Smooth muscle cell of the brain vasculature (primary cell): ENCODE measurements around the gene BMP6.
"Not testable (repeated sequence)": the region's sequence is repeated elsewhere in the genome, so short reads cannot be mapped to it uniquely, and the experiment has no call there.

ENCODE experiments used
- DNase-seq: peaks from one replicate; pipeline ENCODE4 v3.0.0-alpha.2; 2012; ENCODE audit warnings: low read depth, low spot score

BMP6 gene

DNA sequence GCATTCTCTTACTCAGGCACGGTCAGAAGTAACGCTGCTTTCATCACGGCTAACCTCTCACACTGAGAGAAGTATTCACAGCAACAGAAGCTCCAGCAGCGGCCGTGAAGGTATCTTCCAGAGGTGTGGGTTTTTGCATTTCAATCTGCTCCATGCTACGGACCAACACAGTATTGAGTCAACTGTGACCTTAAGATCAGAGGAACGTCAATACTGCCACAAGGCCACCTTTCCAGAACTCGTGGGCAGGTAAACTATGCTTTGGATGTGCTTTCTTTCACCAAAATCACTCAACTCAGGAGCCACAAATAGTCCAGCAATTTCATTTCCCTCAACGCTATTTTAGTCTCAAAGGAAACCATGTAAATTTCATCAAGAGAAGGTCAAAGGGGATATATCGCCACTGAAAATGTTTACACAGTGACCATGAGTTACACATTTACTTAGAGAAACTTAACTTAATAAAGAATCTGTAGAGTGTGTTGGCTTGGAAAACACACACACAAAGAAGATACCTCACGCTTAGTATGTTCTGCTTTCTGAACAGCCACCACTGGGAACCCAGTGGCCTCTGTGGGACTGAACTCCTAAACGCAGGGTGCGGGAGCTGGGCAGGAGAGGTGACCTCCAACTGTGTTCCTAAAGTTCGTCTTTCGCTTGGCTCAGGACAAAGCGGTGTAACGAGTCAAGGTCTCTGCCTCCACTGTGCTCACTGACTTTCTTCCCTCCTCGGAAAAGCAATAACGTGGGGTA lies 156.8 kb downstream of the BMP6 start:
- DNase-seq: no peak

DNA sequence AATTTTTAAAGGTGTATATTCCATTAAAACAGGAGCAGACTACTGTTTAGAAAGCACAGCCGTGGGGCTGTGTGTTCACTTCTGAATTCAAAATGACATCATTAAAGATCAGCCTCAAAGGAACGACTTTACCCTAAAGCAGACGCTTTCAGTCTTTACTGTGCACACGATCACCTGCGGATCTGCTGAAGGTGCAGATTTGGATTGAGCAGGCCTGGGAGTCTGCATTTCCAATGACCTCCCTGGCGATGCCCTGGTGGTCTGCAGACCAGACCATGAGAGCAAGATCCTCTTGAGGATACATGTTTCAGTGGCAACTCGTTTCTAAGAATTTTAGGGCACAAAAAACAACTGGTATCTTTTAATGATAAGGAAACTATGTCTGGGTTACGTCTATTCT lies 157.5 kb downstream of the BMP6 start:
- no peak for DNase-seq

DNA sequence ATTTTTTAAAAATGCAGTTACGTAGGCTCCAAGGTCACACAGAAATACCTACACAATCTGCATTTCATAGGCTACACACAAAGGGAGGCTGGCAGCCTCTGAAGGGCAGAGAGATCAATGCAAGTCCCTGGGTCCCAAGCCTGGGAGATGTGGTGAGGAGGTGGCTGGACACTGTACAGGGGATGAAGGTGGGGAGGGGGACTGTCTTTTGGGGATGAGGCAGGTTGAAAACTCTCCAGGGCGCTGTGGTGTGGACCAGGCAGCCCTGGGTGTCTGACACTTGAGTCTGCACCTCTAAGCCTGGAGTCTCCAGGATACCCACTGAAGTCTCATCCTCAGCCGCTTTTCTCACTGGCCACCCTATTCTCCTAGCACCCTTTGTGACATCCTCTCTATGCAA lies 160.2 kb downstream of the BMP6 start:
- DNase-seq: no peak

DNA sequence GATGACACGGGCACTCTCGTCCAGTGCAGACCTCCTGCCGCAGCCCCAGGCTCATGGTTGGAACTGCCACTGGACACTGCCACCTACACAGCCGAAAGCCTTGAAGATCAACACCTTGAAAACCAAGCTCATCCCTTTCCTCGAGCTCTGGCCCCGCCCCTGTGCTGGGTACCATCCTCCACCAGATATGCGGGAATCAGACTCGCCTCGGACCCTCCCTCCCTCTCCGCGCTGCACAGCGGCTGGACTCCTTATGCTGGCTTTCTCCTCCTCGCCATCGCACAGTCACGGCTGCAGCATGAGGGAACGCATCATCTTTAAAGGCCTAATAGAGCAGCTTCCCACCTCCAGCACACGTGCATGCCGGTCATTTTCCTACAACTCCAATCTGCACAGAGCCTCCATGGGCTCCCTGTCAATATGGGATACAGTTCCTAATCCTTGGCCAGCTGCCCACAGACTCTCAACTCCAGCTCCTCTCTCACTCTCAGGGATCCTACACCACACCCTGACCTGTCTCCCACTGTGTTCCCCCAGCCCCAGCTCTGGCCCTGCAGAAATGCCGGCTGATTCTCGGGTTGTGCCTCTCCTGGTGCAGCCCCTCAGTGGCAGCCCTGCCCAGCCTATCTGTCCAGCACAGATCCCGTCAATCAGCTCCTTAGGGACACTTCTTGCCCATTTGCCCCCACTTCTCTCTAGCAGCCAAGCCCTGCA lies 161.5 kb downstream of the BMP6 start:
- DNase-seq: no peak

DNA sequence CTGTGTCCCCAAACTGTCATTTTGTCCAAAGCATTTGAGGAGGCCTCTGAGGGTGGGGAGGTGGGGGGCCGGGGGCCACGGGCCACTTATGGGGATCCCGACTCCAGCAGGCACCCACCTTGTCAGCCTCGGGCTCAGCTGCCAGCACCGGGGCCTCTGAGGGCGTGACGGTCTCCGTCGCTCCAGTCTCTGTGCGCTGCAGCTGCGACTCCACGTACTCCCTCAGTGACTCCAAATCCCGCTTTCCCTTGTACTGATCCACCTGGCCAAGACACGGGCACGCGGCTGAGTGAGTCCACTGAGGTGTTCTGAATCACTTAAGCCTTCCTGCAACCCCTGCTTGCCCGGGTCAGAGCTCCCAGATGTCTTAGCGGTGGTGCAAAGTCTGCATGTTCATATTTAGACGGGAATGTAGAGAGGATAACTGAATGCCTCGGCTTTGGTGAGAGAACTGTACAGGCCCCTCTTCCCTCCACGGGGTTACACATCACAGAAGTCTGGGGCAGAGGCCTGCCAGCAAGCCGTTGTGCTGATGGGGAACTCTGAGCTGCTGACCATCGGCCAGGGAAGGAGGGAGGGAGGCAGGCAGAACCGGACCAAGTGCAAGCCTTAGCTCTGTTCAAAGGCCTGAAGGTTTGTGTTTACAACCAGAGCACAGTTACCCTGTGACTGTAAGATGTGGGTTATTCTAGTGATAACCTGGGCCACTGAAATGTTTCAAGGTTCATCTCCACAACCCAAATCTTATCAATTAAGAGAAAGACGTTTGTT lies 162.9 kb downstream of the BMP6 start:
- DNase-seq: no peak

DNA sequence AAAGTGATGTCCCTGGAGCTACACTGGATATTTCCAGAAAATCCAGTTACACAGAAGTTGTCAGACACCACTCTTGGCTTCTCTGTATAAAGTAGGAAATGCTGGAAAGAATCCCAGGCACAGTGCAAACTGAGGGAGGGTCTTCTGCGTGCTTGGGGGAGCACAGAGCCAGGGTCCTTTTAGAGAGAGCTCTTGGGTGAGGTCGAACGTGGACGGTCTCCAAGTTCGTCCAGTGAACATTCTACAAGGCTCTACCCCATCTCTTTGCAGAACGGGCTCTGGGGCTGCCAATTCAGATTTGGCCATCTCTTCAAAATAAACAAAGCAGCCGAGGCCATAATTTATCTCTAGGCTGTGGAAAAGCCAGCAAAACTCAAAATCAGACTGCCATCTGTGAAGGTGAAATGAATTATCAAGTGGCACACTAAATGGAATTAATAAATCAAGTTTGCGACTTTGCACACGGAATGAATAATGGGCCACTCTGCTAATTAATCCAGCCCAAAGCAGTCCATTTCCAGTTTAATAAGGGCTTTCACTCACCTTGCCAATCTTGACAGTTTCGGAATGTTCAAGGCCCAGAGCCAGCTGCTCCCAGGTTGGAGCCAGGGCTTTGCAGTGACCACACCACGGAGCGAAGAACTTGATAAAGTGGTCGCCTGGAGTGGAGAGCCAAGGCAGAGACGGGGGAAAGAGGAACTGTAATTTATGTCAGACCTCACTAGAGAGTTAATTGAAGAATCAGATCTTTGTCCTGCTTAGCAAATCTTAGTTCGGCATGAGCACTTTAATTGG lies 165.4 kb downstream of the BMP6 start:
- DNase-seq: no peak

DNA sequence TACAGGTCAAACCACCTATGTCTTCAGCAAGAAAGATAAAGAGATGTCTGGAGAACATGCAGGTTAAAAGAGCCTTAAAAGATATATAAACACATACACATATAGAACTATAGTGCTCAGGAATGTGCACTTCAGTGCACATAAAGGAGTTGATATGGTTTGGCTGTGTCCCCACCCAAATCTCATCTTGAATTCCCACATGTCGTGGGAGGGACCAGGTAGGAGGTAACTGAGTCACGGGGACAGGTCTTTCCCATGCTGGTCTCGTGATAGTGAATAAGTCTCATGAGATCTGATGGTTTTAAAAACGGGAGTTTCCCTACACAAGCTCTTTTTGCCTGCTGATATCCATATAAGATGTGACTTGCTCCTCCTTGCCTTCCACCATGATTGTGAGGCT lies 166.5 kb downstream of the BMP6 start:
- DNase-seq: not testable (repeated sequence)

DNA sequence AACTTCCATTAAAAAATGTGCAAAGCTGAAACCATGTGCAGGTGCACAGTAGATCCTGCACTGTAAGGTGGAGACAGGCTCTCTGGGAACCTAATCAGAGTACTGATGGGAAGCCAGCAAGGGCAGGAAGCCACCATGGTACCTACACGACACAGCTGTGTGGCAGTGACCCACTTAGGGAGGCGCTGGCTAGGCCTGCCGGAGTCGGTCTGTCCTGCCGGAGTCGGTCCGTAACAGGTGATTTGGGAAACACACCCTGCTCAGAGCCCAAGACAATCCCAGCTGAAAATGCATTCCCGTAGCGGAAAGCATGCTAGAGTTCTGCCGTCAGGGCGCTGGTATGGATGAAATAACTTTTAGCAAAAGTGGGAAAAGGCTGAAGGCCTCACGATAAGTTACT lies 167.4 kb downstream of the BMP6 start:
- no peak for DNase-seq

DNA sequence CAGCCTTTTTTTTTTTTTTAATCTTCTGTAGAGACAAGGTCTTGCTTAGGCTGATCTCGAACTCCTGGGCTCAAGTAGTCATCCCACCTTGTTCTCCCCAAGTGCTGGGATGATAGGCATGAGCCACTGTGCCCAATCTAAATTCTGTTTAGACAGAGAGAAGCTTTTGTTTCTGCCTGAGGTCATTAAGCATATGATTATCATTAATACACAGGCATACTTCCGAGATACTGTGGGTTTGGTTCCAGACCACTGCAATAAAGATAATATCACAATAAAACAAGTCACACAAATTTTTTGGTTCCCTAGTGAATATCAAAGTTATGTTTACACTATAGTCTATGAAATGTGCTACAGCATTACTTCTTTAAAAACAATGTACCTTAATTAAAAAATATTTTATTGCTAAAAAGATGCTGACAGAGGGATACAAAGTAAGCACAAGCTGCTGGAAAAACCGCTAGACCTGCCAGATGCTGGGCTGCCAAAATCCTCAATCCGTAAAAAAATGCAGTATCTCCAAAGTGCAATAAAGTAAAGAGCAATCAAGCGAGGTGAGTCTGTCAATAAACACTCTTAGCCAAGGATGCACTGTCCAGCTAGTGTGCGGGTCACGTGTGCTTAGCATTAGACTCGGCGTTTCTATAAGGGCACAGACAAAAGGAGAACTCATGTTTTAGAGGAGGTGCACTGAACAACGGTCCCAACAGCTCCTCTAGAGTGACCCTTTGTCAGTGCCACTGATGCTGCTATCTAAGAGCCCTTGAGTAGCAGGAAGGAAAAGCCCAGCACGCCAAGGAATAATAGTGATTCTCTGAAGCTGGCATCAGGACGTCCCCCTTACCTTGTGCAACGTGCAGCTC lies 168.6 kb downstream of the BMP6 start:
- DNase-seq: no peak

DNA sequence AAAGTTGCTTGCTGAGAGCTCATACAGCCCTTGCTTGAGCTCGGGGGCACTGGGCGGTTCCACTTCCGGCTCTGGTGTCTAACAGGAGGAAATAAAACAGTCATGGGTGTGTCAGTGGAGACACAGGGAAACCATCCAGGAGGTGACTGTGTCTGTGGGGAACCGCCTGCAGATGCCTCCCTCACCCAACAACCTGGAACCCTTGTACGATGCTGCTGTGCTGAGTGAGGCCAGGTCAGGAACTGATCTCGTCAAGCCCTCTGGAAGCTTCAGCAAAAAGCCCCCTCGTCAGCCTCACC lies 169.2 kb downstream of the BMP6 start:
- no peak for DNase-seq

DNA sequence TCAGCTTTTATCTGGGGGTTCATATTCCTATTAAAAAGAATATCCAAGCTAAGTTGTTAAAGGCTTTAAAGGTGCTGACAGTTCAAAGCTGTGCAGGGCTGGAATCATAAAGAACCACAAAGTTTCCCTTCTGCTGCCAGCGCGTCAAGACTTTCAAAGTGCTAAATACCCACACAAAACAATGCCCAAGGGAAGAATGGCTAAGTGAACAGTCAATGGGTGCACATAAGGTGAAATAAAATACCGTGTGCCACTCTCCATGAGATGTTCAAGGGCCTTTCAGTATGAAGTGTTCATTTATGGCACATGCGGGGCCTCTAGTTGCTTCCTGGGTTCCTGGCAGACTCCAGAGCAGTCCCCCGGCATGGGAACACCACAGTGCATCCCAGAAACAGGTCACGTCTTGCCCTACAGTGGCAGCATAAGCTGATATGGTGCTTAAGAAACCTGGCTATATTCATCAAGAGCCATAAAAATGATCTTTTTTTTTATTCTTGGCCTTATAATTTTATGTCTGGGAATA lies 170.6 kb downstream of the BMP6 start:
- no peak for DNase-seq

DNA sequence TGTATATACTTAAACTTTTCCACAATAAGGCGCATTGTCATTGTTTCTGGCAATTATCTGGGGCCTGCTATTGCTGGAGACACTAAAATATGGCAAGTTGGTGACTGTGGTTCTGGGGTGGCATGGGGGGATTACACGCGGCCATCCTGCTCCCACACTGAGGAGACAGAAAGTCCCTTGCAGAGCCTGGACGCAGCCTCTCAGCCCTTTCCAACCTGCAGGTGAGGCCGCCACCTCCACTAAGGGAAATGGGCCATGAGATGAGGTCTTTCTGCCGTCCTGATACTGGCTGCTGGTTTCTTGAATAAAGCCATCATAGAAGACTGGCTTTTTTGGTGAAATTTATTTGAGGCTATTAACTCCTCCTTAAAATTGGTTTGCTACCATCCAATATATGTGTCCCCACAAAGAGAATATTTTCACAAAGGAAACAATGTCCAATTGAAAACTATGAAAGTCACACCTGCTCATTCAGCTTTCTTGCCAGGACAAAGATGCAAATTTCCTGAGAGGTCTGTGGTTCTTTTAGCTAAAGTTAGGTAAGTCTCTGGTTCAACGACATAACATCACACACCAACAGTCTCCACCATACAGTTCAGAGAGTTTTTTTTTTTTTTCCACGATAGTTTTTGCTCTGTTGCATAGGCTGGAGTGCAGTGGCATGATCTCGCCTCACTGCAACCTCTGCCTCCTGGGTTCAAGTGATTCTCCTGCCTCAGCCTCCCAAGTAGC lies 171.7 kb downstream of the BMP6 start:
- no peak for DNase-seq

DNA sequence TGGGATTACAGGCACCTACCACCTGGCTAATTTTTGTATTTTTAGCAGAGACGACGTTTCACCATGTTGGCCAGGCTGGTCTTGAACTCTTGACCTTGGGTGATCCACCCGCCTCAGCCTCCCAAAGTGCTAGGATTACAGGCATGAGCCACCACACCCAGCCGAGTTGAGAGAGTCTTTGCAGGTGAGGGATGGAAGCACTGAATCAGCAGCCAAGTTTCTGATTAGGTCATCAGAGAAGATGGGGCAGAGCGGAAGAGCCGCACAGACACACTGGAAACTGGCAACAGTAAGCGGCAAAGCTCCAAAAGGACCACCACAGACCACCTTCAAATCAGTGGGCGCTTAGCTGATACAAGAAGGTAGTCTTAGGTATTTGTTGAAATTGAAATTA lies 172.3 kb downstream of the BMP6 start:
- not testable (repeated sequence) for DNase-seq

DNA sequence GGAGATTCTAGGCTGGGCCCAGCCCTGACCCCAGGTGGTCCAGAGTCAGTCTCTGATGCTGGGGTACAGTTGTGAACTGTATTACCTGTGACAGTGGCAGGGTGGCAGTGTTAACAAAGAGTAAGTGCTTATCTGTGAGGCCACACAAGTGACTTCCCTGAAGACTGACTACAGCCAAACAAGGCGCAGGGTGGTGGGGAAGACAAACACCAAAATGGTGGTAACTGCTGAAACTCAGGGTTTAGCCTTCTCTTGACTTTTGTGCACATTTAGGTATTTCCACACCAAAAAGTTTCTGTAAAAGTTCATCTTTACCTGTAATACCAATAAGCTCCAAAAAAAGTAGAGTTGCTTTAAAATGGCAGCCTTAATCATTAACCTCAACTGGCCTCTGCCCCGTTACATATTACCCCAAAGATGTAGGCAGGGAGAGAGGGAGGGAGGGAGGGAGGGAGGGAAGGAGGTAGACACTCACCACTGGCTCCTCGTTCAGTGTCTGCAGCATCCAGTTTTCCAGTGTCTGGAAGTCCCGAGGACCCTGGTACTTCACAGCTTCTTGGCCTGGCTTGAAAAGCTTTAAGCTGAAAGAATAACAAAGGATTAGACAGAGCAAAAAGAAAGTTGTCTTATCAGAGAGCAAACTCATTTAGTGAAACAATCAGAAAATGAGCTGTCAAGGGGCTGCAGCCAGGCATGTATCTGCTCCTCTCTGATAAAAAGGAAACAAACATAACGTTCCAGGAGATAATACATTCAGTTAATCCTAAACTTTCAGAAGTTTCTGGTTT lies 173.4 kb downstream of the BMP6 start:
- no peak for DNase-seq

DNA sequence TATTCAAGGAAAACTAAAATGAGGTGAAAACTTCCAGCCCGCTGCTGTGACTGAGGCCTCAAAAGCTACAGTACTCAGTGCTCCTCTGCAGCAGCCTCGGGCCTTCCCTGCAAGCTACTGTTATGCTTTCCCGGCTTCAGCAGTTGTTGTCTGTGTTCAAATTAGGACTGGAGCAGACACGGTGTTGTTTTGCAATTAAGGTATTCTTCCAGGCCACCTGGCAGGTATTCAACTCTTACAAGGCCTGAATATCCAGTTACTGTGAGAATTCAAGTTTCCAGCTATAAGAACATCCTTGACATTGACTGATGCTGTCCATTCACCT lies 174.0 kb downstream of the BMP6 start:
- DNase-seq: no peak

DNA sequence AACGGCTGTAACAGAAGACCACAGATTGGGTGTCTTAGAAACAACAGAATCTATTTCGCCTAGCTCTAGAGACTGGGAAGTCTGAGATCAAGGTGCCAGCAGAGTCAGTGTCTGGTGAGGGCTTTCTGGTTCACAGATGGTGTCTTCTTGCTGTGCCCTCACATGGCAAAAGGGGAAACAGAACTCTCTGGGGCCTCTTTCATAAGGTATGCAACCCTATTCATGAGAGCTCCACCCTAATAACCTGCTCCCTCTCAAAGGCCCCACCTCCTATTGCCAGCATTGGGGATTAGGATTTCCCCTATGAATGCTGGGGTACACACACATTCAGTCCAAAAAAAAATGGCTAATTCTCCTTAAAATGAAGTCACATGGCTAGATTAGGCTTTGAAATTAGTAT lies 174.7 kb downstream of the BMP6 start:
- DNase-seq: no peak

DNA sequence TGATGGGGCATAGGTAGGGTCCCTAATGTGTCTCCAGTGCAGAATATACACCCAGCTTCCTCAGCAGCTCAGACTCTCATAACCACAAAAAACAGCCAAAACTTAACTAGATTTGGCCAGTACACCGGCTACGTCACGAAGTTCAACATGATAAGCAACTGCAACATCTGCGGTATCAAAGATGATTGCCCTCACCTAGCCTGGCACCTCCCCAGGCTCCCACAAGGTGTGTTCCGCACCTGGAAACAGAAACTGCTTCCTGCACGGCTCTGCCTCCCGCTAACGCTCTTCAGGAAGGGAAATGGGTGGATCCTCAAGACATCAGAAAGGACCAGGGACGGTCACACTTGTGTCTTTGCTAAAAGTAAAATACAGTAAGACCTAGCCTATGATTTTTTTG lies 175.2 kb downstream of the BMP6 start:
- no peak for DNase-seq

DNA sequence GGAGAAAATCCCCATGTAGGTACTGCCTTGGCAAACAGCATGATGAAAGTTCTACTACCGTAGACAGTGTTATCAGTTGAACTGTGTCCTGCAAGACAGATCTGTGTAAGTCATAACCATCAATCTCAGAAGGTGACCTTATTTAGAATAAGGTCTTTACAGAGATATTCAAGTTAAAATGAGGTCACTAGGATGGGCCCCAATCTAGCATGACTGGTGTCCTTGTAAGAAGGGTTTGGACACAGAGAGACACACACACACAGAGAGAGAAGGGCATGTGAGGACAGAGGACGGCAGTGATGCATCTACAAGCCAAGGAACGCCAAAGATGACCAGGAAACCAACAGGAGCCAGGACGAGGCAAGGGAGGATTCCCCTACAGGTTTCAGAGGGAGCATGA lies 175.9 kb downstream of the BMP6 start:
- no peak for DNase-seq

DNA sequence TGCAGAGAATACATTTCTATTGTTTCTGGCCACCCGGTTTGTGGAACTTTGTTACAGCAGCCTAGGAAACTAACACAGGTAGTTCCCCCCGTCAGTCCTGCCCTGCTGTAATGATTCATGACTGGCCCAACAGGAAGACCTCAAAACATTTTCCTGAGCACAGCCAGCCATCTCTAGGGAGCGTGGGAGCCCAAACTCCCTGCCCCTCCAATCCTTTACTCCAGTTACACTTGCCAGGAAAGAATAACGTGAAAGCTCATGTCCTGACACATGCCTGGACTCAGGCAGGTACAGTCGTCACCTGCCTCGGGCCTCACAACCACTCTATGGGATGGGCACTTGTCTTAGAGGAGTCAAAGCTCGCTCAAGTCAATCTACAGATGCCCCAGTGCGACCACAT lies 176.3 kb downstream of the BMP6 start:
- DNase-seq: no peak

DNA sequence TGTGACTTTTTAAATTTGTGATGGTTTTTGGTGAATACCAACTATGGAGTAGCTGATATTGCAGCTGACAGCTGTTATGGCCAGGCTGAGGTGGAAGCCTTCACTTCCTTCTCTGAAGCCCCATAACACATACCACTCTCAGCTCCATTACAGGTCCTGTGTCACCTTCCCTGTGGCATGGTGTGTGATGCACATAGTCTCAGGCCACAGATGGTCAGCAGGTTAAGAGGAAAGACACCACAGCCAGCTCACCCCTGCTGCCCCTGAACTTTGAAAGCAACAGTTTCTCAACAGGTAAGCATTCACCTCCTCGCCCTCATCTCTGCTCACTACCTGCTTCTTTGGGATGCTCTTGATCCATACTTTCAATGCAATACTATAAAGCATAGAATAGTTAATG lies 177.0 kb downstream of the BMP6 start:
- DNase-seq: no peak
